ENCODE measurements around the gene MPLKIP. TPM values are rescaled to one million over a fixed set of nuclear protein-coding genes. Genes with fewer than 3 reads are reported as not detected.
"Not testable (repeated sequence)": the region's sequence is repeated elsewhere in the genome, so short reads cannot be mapped to it uniquely, and the experiment has no call there.

Gene MPLKIP
- total RNA-seq, 1 donor from 2014 or later = 82.1 TPM

DNA sequence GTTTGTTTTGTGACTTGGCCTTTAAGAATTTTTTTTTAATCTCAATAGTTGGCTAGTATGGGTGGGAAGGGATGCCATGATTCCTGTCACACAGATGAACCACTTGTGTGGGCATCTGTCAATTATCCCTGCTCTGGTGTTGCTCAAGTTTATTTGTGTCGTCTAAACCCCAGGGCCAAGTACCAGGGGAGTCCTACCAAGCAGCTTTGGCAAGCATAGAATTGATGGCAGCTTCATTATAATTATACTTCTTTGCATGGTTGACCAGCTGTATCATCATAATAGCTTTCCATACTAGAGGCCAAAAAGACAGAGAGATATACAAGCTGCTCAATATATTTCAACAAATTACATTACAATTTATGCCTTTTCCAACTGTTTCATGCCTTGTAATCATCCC, 30.8 kb upstream of the MPLKIP start:
- DNase-seq (ENCODE audit: low read depth) = no peak
- TF ChIP-seq, protein P1, sequence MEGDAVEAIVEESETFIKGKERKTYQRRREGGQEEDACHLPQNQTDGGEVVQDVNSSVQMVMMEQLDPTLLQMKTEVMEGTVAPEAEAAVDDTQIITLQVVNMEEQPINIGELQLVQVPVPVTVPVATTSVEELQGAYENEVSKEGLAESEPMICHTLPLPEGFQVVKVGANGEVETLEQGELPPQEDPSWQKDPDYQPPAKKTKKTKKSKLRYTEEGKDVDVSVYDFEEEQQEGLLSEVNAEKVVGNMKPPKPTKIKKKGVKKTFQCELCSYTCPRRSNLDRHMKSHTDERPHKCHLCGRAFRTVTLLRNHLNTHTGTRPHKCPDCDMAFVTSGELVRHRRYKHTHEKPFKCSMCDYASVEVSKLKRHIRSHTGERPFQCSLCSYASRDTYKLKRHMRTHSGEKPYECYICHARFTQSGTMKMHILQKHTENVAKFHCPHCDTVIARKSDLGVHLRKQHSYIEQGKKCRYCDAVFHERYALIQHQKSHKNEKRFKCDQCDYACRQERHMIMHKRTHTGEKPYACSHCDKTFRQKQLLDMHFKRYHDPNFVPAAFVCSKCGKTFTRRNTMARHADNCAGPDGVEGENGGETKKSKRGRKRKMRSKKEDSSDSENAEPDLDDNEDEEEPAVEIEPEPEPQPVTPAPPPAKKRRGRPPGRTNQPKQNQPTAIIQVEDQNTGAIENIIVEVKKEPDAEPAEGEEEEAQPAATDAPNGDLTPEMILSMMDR (conservative IDR thresholded peaks at IDR 0.05; ENCODE audit: low read depth, low read length) = no peak
- no peak overlapping the region for H3K4me3 ChIP-seq (ENCODE audit: low read depth, low read length)

DNA sequence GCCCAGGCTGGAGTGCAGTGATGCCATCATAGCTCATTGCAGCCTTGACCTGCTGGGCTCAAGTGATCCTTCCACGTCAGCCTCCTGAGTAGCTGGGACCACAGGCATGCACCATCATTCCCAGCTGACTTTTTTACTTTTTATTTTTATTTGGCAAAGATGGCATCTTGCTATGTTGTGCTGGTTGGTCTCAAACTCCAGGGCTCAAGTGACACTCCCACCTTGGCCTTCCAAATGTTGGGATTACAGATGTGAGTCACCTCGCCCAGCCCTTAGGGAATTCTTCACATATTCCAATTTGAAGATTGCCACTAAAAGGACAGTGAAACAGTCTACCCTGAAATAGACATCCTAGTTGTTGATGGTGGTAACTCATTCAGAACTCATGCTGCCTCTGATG, 28.1 kb upstream of the MPLKIP start:
- DNase-seq (ENCODE audit: low read depth) = no peak
- H3K4me3 ChIP-seq (ENCODE audit: low read depth, low read length) = no peak overlapping the region
- TF ChIP-seq, protein P1 (conservative IDR thresholded peaks at IDR 0.05; ENCODE audit: low read depth, low read length) = no peak

DNA sequence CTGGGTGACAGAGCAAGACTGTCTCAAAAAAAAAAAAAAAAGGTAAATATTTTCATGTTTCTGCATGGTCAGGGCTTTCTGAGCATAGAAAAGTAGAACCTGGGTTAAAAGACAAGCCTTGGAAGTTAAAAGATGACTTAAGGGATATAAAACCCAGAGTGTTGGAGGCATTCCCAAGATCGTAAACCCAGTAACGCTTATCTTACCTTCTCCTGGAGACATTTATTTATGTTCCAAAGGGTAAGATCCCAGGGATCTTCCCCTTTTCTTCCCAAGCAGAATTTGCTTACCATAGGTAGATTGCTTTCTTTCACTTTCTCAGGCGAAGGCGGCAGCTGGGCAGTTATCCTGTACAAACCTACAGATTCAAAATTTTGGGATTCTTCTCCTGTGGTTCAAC, 22.6 kb upstream of the MPLKIP start:
- peak overlapping the region; percentile 38 for H3K4me3 ChIP-seq (ENCODE audit: low read depth, low read length)
- TF ChIP-seq, protein P1 (conservative IDR thresholded peaks at IDR 0.05; ENCODE audit: low read depth, low read length) = no peak
- DNase-seq (ENCODE audit: low read depth) = no peak

DNA sequence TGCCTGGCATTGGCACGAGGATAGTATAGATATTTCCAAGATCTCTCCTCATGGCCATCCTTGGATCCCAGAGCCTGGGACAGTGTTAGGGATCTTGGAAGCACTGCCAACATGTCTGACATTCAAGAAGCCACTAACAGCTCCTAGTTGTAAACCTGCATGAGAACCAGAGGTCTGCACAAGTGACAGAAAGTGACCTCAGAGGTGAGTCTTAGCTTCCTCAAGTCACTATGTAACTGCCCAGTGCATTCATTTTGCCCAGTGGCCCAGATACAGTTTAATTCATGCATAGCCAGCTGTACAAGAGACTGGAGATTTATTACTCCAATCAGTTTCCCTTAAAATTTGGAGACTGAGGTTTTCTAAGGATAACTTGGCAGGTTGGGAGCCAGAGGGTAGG, 17.1 kb upstream of the MPLKIP start:
- H3K4me3 ChIP-seq (ENCODE audit: low read depth, low read length) = no peak overlapping the region
- peak; percentile 44 for DNase-seq (ENCODE audit: low read depth)
- TF ChIP-seq, protein P1 (conservative IDR thresholded peaks at IDR 0.05; ENCODE audit: low read depth, low read length) = no peak

DNA sequence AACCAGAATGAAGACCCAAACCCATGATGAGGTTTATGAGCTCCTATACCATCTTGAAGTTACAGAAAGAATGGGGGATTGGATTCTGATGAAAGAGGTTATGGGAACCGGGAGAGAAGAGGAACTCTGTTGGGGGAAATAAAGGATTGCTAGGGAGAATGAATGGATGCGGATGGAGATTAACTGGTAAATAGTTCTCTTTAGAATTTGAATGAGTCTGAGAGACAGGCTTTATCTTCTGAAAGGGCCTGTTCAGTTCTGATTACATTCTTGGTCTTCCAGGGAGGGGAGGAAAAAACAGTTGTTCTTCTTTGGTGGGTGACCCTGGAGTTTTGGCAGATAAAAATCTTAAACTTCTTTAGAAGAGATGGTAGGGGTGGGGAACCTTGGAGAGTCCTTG, 14.2 kb upstream of the MPLKIP start:
- DNase-seq (ENCODE audit: low read depth) = no peak
- H3K4me3 ChIP-seq (ENCODE audit: low read depth, low read length) = no peak overlapping the region

DNA sequence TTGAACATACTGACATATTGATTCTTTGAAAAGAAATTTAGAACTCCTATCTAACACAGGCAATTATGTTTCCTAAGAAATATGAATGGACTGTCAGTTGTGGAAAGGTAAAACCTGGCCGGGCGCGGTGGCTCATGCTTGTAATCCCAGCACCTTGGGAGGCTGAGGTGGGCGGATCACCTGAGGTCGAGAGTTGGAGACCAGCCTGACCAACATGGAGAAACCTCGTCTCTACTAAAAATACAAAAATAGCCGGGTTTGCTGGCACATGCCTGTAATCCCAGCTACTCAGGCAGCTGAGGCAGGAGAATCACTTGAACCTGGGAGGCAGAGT, 13.8 kb upstream of the MPLKIP start:
- DNase-seq (ENCODE audit: low read depth); H3K4me3 ChIP-seq (ENCODE audit: low read depth, low read length): not testable (repeated sequence)

More for the DNA sequence above, 14.2 kb upstream of the MPLKIP start:
- TF ChIP-seq, protein P1 (conservative IDR thresholded peaks at IDR 0.05; ENCODE audit: low read depth, low read length) = no peak

DNA sequence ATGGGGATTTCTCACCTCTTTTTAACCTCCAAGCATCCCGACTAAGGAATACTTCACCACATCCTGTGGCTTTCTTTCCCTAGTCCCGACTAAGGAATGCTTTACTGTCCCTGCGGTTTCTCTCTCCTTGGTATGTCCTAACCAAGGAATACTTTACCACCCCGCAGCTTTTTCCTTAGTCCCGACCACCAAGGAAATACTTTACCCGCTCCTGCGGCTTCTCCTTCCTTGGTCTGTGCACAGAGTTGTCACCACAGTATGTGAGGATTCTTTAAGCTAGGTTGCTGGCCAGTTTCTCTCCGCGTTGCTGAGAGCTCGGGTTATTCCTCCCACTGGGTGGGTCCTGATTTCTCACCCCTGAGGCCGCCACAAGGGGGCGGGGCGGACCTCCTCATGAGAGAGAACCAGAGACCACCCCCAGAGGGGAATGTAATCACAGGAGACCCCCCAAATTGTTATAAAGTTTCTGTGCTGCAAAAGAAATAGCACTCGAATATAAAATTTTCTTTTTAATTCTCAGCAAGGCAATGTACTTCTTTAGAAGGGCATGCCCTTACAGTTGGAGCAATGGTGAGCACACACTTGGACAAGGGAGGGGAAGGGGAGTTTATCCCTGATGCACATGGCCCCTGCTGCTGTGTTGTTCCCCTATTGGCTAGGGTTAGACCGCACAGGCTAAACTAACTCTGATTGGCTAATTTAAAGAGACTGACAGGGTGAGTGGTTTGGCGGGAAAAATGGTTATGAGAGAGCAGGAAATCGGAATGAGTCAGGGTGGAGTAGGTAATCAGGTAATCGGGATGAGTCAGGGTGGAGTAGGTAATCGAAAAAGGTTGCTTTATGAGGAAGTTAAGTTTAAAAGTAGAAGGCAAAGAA, 13.2 kb upstream of the MPLKIP start:
- no peak for DNase-seq (ENCODE audit: low read depth)
- TF ChIP-seq, protein P1 (conservative IDR thresholded peaks at IDR 0.05; ENCODE audit: low read depth, low read length) = peak; percentile 6
- H3K4me3 ChIP-seq (ENCODE audit: low read depth, low read length) = no peak overlapping the region

DNA sequence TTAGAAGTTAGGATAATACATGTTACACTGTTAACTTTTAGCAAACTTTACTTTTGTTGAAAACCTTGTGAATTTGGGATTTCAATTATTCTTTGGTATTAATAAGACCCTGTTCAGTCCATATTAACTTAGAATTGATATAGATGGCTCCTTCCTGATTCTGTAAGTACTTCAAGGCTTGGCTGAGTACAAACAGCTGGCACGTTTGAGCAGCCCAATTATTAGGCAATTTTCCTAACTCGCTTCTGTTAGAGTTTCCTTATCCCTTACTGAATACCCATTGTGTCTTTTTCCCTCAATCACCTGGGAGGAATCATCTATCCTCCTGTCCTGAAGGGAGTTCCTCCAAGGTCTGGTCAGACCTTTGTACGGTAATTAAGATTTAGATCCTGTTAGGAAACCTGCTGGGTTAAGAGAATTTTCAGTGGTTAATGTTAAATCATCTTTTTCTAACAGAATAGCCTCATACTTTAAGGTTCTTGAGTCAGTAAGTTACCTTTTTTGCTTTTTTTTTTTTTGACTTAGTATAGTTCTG, 11.2 kb upstream of the MPLKIP start:
- DNase-seq (ENCODE audit: low read depth) = not testable (repeated sequence)

DNA sequence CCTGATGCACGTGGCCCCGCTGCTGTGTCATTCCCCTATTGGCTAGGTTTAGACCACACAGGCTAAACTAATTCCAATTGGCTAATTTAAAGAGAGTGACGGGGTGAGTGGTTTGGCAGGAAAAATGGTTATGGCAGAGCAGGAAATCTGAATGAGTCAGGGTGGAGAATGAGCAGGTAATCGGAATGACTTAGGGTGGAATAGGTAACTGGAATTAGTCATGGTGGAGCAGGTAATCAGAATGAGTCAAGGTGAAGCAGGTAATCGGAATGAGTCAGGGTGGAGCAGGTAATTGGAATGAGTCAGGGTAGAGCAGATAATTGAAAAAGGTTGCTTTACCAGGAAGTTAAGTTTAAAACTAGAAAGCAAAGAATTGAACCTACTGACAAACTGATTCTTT, 7.5 kb upstream of the MPLKIP start:
- not testable (repeated sequence) for H3K4me3 ChIP-seq (ENCODE audit: low read depth, low read length); DNase-seq (ENCODE audit: low read depth)

More for the DNA sequence above, 11.2 kb upstream of the MPLKIP start:
- H3K4me3 ChIP-seq (ENCODE audit: low read depth, low read length) = not testable (repeated sequence)

DNA sequence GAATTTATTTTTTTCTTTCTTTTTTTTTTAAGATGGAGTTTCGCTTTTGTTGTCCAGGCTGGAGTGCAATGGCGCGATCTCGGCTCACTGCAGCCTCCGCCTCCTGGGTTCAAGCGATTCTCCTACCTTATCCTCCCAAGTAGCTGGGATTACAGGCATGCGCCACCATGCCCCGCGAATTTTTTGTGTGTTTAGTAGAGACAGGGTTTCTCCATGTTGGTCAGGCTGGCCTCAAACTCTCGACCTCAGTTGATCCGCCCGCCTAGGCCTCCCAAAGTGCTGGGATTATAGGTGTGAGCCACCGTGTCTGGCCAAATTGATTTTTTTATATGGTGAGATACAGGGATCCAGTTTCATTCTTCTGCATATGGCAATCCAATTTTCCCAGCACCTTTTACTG, 5.5 kb upstream of the MPLKIP start:
- not testable (repeated sequence) for DNase-seq (ENCODE audit: low read depth); H3K4me3 ChIP-seq (ENCODE audit: low read depth, low read length)

Data from epithelial cell of proximal tubule (primary cell).